Spinal cord (tissue), 10 donors: ENCODE results near the gene UQCC3. TPM values are rescaled to one million over a fixed set of nuclear protein-coding genes. Genes with fewer than 3 reads are reported as not detected.
"Not testable (repeated sequence)": the region's sequence is repeated elsewhere in the genome, so short reads cannot be mapped to it uniquely, and the experiment has no call there.

Experiments used
- DNase-seq, 6 donors: peaks; one replicate each; pipeline versions ENCODE4 v3.0.0 to v3.0.0-alpha.2; 2013 to 2015; ENCODE audit warnings: low spot score in 6 of 6, low read depth in 4 of 6
- H3K27ac ChIP-seq: one replicate; pipeline ENCODE4 v1.5.1; 2013; ENCODE audit warnings: low read depth, low read length, control low read depth
- H3K27me3 ChIP-seq: one replicate; pipeline ENCODE4 v1.6.1; 2013; ENCODE audit warnings: low read length; ENCODE audit not compliant: control insufficient read depth, insufficient read depth
- H3K36me3 ChIP-seq: one replicate; pipeline ENCODE4 v1.6.1; 2013; ENCODE audit warnings: low read length; ENCODE audit not compliant: control insufficient read depth, insufficient read depth
- H3K4me1 ChIP-seq: one replicate; pipeline ENCODE4 v1.6.1; 2013; ENCODE audit warnings: low read length; ENCODE audit not compliant: control insufficient read depth, insufficient read depth
- H3K4me3 ChIP-seq: one replicate; pipeline ENCODE4 v1.5.1; 2013; ENCODE audit warnings: low read depth, low read length, control low read depth
- H3K9me3 ChIP-seq: one replicate; pipeline ENCODE4 v1.6.1; 2013; ENCODE audit warnings: low read length; ENCODE audit not compliant: control insufficient read depth, insufficient read depth
- WGBS: methylation state at CpG from one replicate; pipeline ENCODE4 v1.1.5; 2013; ENCODE audit warnings: missing lambda C conversion rate; ENCODE audit not compliant: insufficient coverage; 5-methylcytosine and 5-hydroxymethylcytosine counted together
- polyA plus RNA-seq, 2 donors: library from polyadenylated mRNA; unstranded; fragments of 120-200 nt; gene quantifications; one replicate each; pipeline ENCODE4 v1.2.1, GENCODE V29; 2013; ENCODE audit not compliant: insufficient read length in 2 of 2
- total RNA-seq, 2 donors: library from RNA; depleted of rRNA in 1 of 2; stranded (reverse); fragments of 120-200 nt in 1 of 2; fragments of >200 nt in 1 of 2; gene quantifications; one replicate each; pipeline versions ENCODE4 v1.2.3 to v1.2.4, GENCODE V29; 2013 to 2014
- donor health status: healthy.

UQCC3 gene
- total and polyA plus RNA-seq, 4 donors: 5.4 to 15.2 (median 14.0) TPM

DNA sequence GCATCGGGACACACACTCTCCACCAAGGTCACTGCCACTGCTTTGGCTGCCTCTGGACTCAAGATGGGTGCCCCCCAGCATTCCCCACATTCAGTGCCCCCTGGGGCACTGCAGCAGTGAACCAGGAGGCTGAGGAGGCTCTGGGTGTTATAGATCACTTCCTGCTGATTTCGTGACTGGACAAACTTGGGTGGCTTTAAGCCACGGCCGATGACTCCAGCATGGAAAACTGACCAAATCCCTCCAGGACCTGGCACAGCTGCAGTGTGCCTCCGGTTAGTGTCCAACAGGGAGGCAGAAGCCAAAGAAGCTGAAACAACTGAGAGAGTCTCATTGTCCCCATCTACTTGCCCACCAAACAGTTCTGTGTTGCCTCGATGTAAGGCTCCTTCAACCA lies 23.9 kb upstream of the UQCC3 start:
- Histone ChIP-seq H3K36me3 (peaks cover 52% of the 10 kb centered on the region), H3K4me1 (peaks cover 33% of the 10 kb centered on the region)

DNA sequence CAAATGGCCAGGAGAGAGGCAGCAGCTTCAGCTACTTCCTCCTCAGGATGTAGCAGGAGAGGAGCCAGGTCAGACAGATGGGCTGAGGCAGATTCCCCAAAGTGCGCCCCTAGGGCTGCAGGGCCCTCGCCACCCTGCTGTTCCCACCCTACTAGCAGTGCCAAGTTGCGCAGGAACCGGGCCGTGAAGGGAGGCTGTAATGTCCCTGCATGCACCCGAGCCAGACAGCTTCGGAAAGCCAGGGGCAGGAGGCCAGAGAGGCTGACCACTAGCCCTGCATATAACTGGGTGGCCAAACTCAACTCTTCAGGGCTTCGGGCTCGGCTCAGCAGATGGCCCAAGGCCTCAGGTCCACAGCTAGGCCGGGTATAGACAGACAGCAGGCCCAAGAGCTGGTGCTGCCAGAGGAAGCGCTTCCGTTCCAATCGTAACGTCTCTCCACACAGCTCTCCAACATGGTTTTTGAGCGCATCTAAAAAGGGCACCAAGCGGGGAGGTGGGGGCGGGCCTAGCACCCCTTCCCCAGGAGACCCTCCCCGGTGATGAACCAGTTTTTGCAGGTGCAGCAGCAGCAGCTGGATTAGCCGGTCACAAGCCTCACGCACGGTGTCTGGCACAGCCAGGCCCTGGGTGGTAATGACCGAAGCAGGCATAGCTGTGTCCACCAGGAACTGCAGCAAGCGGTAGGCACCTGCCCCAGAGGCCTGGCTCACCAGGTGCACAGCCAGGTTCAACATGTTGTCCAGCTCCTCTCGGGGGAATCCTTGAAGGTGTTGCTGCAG lies 23.1 kb upstream of the UQCC3 start:
- WGBS: 92% methylated on average over 24 of the region's 24 CpGs
- Histone ChIP-seq H3K27ac (no peak overlapping the region), H3K4me1 (peaks cover 37% of the 10 kb centered on the region), H3K36me3 (peaks cover 48% of the 10 kb centered on the region), H3K27me3 (no peaks in the 10 kb centered on the region), H3K4me3 (no peak overlapping the region), H3K9me3 (no peaks in the 10 kb centered on the region)
- no peak for DNase-seq

More for the DNA sequence above, 23.9 kb upstream of the UQCC3 start:
- no peak for DNase-seq
- Histone ChIP-seq H3K27ac (no peak overlapping the region), H3K9me3 (no peaks in the 10 kb centered on the region), H3K27me3 (no peaks in the 10 kb centered on the region), H3K4me3 (no peak overlapping the region)
- WGBS: 88% methylated on average over 6 of the region's 6 CpGs

DNA sequence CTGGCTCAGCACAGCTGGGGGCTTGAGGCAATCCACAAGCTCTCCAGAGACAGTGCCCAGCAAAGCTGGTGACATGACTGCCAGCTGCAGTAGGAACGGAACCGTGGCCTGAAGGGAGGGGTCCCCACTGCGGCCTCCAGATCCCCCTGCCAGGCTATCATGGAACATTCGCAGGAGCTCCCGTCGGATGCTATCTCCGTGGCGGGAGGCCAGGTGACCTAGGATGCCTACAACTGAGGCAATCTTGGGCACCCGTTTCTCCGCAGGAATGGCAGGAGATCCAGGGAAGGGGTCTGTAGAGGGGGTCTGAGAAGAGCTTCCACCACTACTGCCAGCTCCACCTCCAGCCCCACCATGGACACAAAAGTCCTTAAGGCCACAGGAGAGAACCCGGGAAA lies 22.5 kb upstream of the UQCC3 start:
- no peak for DNase-seq
- whole genome bisulfite sequencing: 89% methylated on average over 8 of the region's 11 CpGs
- peaks cover 37% of the 10 kb centered on the region for H3K4me1 ChIP-seq
- H3K9me3 ChIP-seq: no peaks in the 10 kb centered on the region
- H3K27me3 ChIP-seq: no peaks in the 10 kb centered on the region
- H3K27ac ChIP-seq: no peak overlapping the region
- peaks cover 42% of the 10 kb centered on the region for H3K36me3 ChIP-seq
- H3K4me3 ChIP-seq: no peak overlapping the region

DNA sequence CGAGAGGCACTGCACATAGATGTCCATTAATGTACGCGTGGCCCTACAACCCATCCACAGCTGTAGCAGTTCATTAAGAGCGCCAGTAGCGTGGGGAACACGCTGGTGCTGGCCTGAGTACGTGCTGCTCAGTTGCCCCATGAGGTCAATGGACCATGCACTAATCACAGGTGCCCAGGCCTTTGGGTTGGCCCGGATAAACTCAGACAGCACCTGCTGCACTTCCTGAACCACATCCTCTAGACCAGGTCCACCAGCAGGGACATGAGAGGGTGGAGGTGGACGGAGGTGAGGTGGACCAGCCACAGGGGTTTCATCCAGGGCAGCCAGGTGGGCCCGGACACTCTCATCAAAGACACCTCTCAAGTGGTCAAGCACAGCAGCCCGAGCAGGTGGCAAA lies 22.0 kb upstream of the UQCC3 start:
- 97% methylated on average over 11 of the region's 11 CpGs for WGBS
- Histone ChIP-seq H3K4me3 (no peak overlapping the region), H3K36me3 (peaks cover 37% of the 10 kb centered on the region), H3K4me1 (peaks cover 37% of the 10 kb centered on the region), H3K9me3 (no peaks in the 10 kb centered on the region), H3K27me3 (no peaks in the 10 kb centered on the region), H3K27ac (no peak overlapping the region)
- DNase-seq: no peak

DNA sequence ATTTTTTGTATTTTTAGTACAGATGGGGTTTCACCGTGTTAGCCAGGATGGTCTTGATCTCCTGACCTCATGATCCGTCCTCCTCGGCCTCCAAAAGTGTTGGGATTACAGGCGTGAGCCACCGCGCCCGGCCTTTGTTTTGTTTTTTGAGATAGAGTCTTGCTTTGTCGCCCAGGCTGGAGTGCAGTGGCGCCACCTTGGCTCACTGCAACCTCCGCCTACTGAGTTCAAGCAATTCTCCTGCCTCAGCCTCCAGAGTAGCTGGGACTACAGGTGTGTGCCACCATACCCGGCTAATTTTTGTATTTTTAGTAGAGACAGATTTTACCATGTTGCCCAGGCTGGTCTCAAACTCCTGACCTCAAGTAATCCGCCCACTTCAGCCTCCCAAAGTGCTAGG lies 21.2 kb upstream of the UQCC3 start:
- not testable (repeated sequence) for H3K27ac ChIP-seq, DNase-seq, H3K27me3 ChIP-seq, H3K9me3 ChIP-seq, H3K4me3 ChIP-seq
- 89% methylated on average over 8 of the region's 12 CpGs for WGBS
- H3K36me3 ChIP-seq: peaks cover 32% of the 10 kb centered on the region
- H3K4me1 ChIP-seq: peaks cover 31% of the 10 kb centered on the region

DNA sequence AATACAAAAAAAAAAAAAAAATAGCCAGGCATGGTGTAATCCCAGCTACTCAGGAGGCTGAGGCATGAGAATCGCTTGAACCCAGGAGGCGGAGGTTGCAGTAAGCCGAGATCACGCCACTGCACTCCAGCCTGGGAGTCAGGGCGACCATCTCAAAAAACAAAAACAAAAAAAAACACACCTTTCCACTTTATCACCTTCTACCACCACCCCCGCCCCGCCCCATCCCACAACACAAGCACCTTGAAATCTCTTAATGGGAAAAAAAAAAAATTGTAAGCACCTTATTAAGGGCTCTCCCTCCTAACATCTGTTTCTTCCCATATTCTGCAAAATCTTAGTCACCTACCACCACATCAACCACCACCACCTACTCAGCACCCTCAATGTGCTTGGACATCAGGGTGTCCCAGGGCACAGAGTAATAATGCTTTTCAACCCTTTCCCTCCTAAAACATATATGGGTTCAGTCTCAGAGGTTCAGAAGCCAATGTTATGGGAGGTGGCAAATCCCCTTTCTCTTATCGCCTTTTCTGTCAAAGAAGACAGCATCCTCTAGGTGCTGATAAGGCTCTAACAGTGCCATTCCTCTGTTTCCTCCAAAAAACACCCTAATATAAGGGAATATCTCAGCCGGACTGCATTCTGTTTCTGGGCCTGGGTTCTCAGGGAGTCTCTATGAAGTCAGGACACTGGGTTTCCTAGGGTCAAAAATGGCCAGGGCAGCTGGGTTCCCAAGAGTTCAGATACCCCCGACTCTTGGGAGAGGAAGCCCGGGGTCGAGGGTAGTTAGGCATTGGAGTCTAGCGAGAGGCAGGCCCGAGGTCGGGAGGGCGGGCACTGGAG lies 19.1 kb upstream of the UQCC3 start:
- peaks cover 16% of the 10 kb centered on the region for H3K4me1 ChIP-seq
- no peaks in the 10 kb centered on the region for H3K9me3 ChIP-seq
- DNase-seq: no peak
- 44% methylated on average over 16 of the region's 16 CpGs for WGBS
- H3K4me3 ChIP-seq: peak overlapping the region; percentile 91
- peak overlapping the region; percentile 89 for H3K27ac ChIP-seq
- H3K27me3 ChIP-seq: no peaks in the 10 kb centered on the region
- peaks cover 27% of the 10 kb centered on the region for H3K36me3 ChIP-seq

DNA sequence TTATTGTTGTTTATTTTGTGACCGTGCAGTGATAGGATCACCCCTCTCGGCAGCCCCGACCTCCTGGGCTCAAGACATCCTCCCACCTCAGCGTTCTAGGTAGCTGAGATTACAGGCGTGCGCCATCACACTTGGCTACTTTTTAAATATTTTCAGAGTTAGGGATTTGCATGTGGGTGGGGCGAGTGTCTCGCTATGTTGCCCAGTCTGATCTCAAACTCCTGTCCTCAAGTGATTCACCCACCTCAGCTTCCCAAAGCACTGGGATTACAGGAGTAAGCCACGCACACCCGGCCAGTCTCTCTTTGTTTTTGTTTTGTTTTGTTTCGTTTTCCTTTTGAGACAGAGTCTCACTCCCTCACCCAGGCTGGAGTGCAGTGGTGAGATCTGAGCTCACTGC lies 17.2 kb upstream of the UQCC3 start:
- H3K36me3 ChIP-seq: peaks cover 8% of the 10 kb centered on the region
- H3K27ac ChIP-seq: no peak overlapping the region
- H3K27me3 ChIP-seq: no peaks in the 10 kb centered on the region
- no peak for DNase-seq
- H3K4me3 ChIP-seq: no peak overlapping the region
- H3K9me3 ChIP-seq: no peaks in the 10 kb centered on the region
- H3K4me1 ChIP-seq: peaks cover 14% of the 10 kb centered on the region
- 90% methylated on average over 2 of the region's 11 CpGs for WGBS

DNA sequence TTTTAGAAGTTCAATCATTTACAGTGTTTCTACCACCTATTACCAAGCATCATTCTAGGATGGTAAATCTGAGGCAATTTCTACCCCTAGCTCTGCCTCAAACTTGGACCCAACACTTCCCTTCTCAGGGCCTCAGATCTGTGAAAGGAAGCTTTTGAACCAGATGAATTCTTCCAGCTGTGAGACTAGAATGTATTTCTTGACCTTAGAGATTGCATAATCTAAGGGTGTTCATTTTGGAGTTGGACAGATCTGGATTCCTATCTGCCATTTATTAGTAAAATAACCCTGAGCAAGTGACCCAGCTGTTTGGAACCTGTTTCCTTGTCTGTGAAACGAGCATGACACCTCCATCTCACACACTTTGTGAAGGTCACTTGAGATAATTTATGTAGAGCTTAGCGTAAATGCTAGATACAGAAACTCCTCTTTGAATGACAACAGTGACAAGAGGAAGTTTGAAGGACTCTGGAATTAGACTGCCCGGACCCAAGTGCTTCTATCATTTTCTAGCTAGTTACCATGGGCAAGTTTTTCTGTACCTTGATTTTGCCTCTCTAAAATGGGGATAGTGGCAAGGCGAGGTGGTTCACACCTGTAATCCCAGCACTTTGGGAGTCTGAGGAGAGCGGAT lies 14.6 kb upstream of the UQCC3 start:
- H3K27ac ChIP-seq: no peak overlapping the region
- no peak for DNase-seq

DNA sequence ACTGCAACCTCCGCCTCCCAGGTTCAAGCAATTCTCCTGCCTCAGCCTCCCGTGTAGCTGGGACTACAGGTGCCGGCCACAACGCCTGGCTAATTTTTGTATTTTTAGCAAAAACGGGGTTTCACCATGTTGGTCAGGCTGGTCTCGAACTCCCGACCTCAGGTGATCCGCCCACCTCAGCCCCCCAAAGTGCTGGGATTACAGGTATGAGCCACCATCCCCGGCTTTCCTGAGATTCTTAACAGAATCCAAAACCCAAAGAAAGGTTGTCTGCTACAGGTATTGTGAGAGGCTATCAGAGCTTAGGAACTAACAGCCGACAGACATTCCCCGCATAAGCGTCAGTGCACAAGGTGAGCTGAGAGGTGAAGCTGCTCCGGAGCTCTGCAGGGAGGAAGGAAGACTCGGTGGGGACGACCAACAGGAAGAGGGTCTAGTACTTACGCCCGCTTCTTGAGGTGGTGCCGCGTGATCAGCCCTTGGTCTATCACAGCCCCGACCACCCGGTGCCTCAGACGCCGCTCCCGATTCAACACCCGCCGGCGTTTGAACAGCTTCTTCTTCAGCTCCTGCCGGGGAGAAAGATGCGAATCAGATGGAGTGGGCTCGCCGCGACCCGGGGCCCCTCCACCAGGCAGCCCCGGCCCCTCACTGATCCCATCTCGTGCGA lies 6.9 kb upstream of the UQCC3 start:
- Histone ChIP-seq H3K27ac (peak overlapping the region; percentile 98), H3K9me3 (no peaks in the 10 kb centered on the region), H3K36me3 (peaks cover 29% of the 10 kb centered on the region), H3K27me3 (no peaks in the 10 kb centered on the region), H3K4me3 (peak overlapping the region; percentile 99), H3K4me1 (peaks cover 35% of the 10 kb centered on the region)
- peak in 2 of 6 donors; percentile 41 to 91 for DNase-seq
- WGBS: 3% methylated on average over 35 of the region's 36 CpGs

More for the DNA sequence above, 14.6 kb upstream of the UQCC3 start:
- H3K36me3 ChIP-seq: peaks cover 4% of the 10 kb centered on the region
- H3K27me3 ChIP-seq: no peaks in the 10 kb centered on the region
- H3K4me3 ChIP-seq: no peak overlapping the region
- H3K9me3 ChIP-seq: no peaks in the 10 kb centered on the region
- 92% methylated on average over 2 of the region's 5 CpGs for whole genome bisulfite sequencing
- H3K4me1 ChIP-seq: peaks cover 8% of the 10 kb centered on the region
